ENCODE data around the gene TMPRSS11A. TPM values are rescaled to one million over a fixed set of nuclear protein-coding genes. Genes with fewer than 3 reads are reported as not detected.

Gene TMPRSS11A
- not detected in 2 replicates for total RNA-seq

GRCh38 chr4:67963356-67963755, at the start of gene TMPRSS11A:
Gene TMPRSS11A (minus strand): TSS chr4:67963493. CDS start chr4:67963393, 100 bp downstream.
- Mint-ChIP-seq H3K9me3 (no peaks in the 10 kb centered on the region), H3K4me3 (no peak within 1 kb of the TSS), H3K27ac (no peak within 1 kb of the TSS), H3K4me1 (ENCODE audit: low read depth) (no peaks in the 10 kb centered on the region), H3K27me3 (ENCODE audit: insufficient read depth) (no peaks in the 10 kb centered on the region), H3K36me3 (ENCODE audit: low read depth) (no peaks in the 10 kb centered on the region)
- intact Hi-C loops (cut with micrococcal nuclease): no loop called here
- DNase-seq (ENCODE audit: low spot score): no peak

GRCh38 chr4:68011684-68012083, 48.4 kb upstream of the TMPRSS11A start:
- intact Hi-C loops (cut with micrococcal nuclease): no loop called here
- DNase-seq (ENCODE audit: low spot score): no peak
- Mint-ChIP-seq H3K4me1 (ENCODE audit: low read depth) (no peaks in the 10 kb centered on the region), H3K27ac (no peak overlapping the region), H3K9me3 (no peaks in the 10 kb centered on the region), H3K4me3 (no peak overlapping the region), H3K36me3 (ENCODE audit: low read depth) (no peaks in the 10 kb centered on the region), H3K27me3 (ENCODE audit: insufficient read depth) (no peaks in the 10 kb centered on the region)

- no peaks in the 10 kb centered on the region for H3K36me3 Mint-ChIP-seq (ENCODE audit: low read depth)
- H3K4me3 Mint-ChIP-seq: no peak overlapping the region
- no peaks in the 10 kb centered on the region for H3K9me3 Mint-ChIP-seq
- no peak overlapping the region for H3K27ac Mint-ChIP-seq
- H3K27me3 Mint-ChIP-seq (ENCODE audit: insufficient read depth): no peaks in the 10 kb centered on the region
- DNase-seq (ENCODE audit: low spot score): no peak
- intact Hi-C loops (cut with micrococcal nuclease): no loop called here
- H3K4me1 Mint-ChIP-seq (ENCODE audit: low read depth): no peaks in the 10 kb centered on the region
Observed at GRCh38 chr4:68002906-68003305, 39.6 kb upstream of the TMPRSS11A start.

GRCh38 chr4:67996127-67996526, 32.8 kb upstream of the TMPRSS11A start:
- H3K36me3 Mint-ChIP-seq (ENCODE audit: low read depth): no peaks in the 10 kb centered on the region
- no peaks in the 10 kb centered on the region for H3K27me3 Mint-ChIP-seq (ENCODE audit: insufficient read depth)
- no peak overlapping the region for H3K27ac Mint-ChIP-seq
- intact Hi-C loops (cut with micrococcal nuclease): no loop called here
- no peak for DNase-seq (ENCODE audit: low spot score)
- H3K4me1 Mint-ChIP-seq (ENCODE audit: low read depth): peaks cover 1% of the 10 kb centered on the region
- H3K4me3 Mint-ChIP-seq: no peak overlapping the region
- H3K9me3 Mint-ChIP-seq: no peaks in the 10 kb centered on the region

GRCh38 chr4:67988991-67989390, 25.7 kb upstream of the TMPRSS11A start:
- Mint-ChIP-seq H3K4me3 (no peak overlapping the region), H3K9me3 (no peaks in the 10 kb centered on the region), H3K27me3 (ENCODE audit: insufficient read depth) (peaks cover 3% of the 10 kb centered on the region), H3K36me3 (ENCODE audit: low read depth) (no peaks in the 10 kb centered on the region), H3K4me1 (ENCODE audit: low read depth) (peaks cover 6% of the 10 kb centered on the region), H3K27ac (no peak overlapping the region)
- no peak for DNase-seq (ENCODE audit: low spot score)
- intact Hi-C loops (cut with micrococcal nuclease): loop anchor here (1.0 kb wide), 1 partner anchor 186 kb away; no protein-coding TSS in a partner anchor

- Mint-ChIP-seq H3K9me3 (no peaks in the 10 kb centered on the region), H3K36me3 (ENCODE audit: low read depth) (no peaks in the 10 kb centered on the region), H3K4me3 (no peak overlapping the region), H3K4me1 (ENCODE audit: low read depth) (no peaks in the 10 kb centered on the region), H3K27me3 (ENCODE audit: insufficient read depth) (peaks cover 5% of the 10 kb centered on the region), H3K27ac (no peak overlapping the region)
- DNase-seq (ENCODE audit: low spot score): no peak
- intact Hi-C loops (cut with micrococcal nuclease): no loop called here
Observed at GRCh38 chr4:67983333-67983732, 20.0 kb upstream of the TMPRSS11A start.

GRCh38 chr4:67980512-67980911, 17.2 kb upstream of the TMPRSS11A start:
- Mint-ChIP-seq H3K4me1 (ENCODE audit: low read depth) (no peaks in the 10 kb centered on the region), H3K9me3 (no peaks in the 10 kb centered on the region), H3K4me3 (no peak overlapping the region), H3K27ac (no peak overlapping the region), H3K27me3 (ENCODE audit: insufficient read depth) (peaks cover 5% of the 10 kb centered on the region), H3K36me3 (ENCODE audit: low read depth) (no peaks in the 10 kb centered on the region)
- intact Hi-C loops (cut with micrococcal nuclease): no loop called here
- no peak for DNase-seq (ENCODE audit: low spot score)

- Mint-ChIP-seq H3K27ac (no peak overlapping the region), H3K36me3 (ENCODE audit: low read depth) (no peaks in the 10 kb centered on the region), H3K9me3 (peaks cover 4% of the 10 kb centered on the region), H3K27me3 (ENCODE audit: insufficient read depth) (no peaks in the 10 kb centered on the region), H3K4me3 (no peak overlapping the region), H3K4me1 (ENCODE audit: low read depth) (no peaks in the 10 kb centered on the region)
- intact Hi-C loops (cut with micrococcal nuclease): no loop called here
- no peak for DNase-seq (ENCODE audit: low spot score)
Observed at GRCh38 chr4:67973608-67974007, 10.3 kb upstream of the TMPRSS11A start.

GRCh38 chr4:67954890-67955289, 8.4 kb downstream of the TMPRSS11A start:
- Mint-ChIP-seq H3K27me3 (ENCODE audit: insufficient read depth) (peaks cover 8% of the 10 kb centered on the region), H3K4me3 (no peak overlapping the region), H3K9me3 (no peaks in the 10 kb centered on the region), H3K4me1 (ENCODE audit: low read depth) (no peaks in the 10 kb centered on the region), H3K36me3 (ENCODE audit: low read depth) (no peaks in the 10 kb centered on the region), H3K27ac (no peak overlapping the region)
- DNase-seq (ENCODE audit: low spot score): no peak
- intact Hi-C loops (cut with micrococcal nuclease): no loop called here

GRCh38 chr4:67941074-67941473, 22.2 kb downstream of the TMPRSS11A start:
- intact Hi-C loops (cut with micrococcal nuclease): no loop called here
- Mint-ChIP-seq H3K36me3 (ENCODE audit: low read depth) (no peaks in the 10 kb centered on the region), H3K4me3 (no peak overlapping the region), H3K27ac (no peak overlapping the region), H3K27me3 (ENCODE audit: insufficient read depth) (peaks cover 7% of the 10 kb centered on the region), H3K4me1 (ENCODE audit: low read depth) (no peaks in the 10 kb centered on the region), H3K9me3 (no peaks in the 10 kb centered on the region)
- DNase-seq (ENCODE audit: low spot score): no peak

- H3K27ac Mint-ChIP-seq: no peak overlapping the region
- H3K4me3 Mint-ChIP-seq: no peak overlapping the region
- peaks cover 7% of the 10 kb centered on the region for H3K27me3 Mint-ChIP-seq (ENCODE audit: insufficient read depth)
- no peaks in the 10 kb centered on the region for H3K9me3 Mint-ChIP-seq
- H3K36me3 Mint-ChIP-seq (ENCODE audit: low read depth): no peaks in the 10 kb centered on the region
- H3K4me1 Mint-ChIP-seq (ENCODE audit: low read depth): no peaks in the 10 kb centered on the region
- intact Hi-C loops (cut with micrococcal nuclease): no loop called here
- DNase-seq (ENCODE audit: low spot score): no peak
Observed at GRCh38 chr4:67940506-67940905, 22.8 kb downstream of the TMPRSS11A start.

GRCh38 chr4:67939195-67939594, 24.1 kb downstream of the TMPRSS11A start:
- no peaks in the 10 kb centered on the region for H3K36me3 Mint-ChIP-seq (ENCODE audit: low read depth)
- H3K27ac Mint-ChIP-seq: no peak overlapping the region
- H3K4me1 Mint-ChIP-seq (ENCODE audit: low read depth): no peaks in the 10 kb centered on the region

GRCh38 chr4:67935888-67936287, 27.4 kb downstream of the TMPRSS11A start:
- no peak overlapping the region for H3K27ac Mint-ChIP-seq
- intact Hi-C loops (cut with micrococcal nuclease): no loop called here
- H3K27me3 Mint-ChIP-seq (ENCODE audit: insufficient read depth): peaks cover 3% of the 10 kb centered on the region
- H3K9me3 Mint-ChIP-seq: no peaks in the 10 kb centered on the region
- DNase-seq (ENCODE audit: low spot score): no peak
- H3K36me3 Mint-ChIP-seq (ENCODE audit: low read depth): no peaks in the 10 kb centered on the region
- H3K4me3 Mint-ChIP-seq: no peak overlapping the region
- no peaks in the 10 kb centered on the region for H3K4me1 Mint-ChIP-seq (ENCODE audit: low read depth)

More at GRCh38 chr4:67939195-67939594, 24.1 kb downstream of the TMPRSS11A start:
- no peak overlapping the region for H3K4me3 Mint-ChIP-seq
- no peak for DNase-seq (ENCODE audit: low spot score)
- intact Hi-C loops (cut with micrococcal nuclease): no loop called here
- H3K9me3 Mint-ChIP-seq: no peaks in the 10 kb centered on the region
- peaks cover 7% of the 10 kb centered on the region for H3K27me3 Mint-ChIP-seq (ENCODE audit: insufficient read depth)

- Mint-ChIP-seq H3K27me3 (ENCODE audit: insufficient read depth) (peaks cover 1% of the 10 kb centered on the region), H3K4me1 (ENCODE audit: low read depth) (no peaks in the 10 kb centered on the region), H3K36me3 (ENCODE audit: low read depth) (no peaks in the 10 kb centered on the region), H3K27ac (no peak overlapping the region), H3K4me3 (no peak overlapping the region), H3K9me3 (no peaks in the 10 kb centered on the region)
- no peak for DNase-seq (ENCODE audit: low spot score)
- intact Hi-C loops (cut with micrococcal nuclease): no loop called here
Observed at GRCh38 chr4:67934628-67935027, 28.7 kb downstream of the TMPRSS11A start.
